NCI-H345 (cell line): ENCODE data around the gene POP5.
"Not testable (repeated sequence)": the region's sequence is repeated elsewhere in the genome, so short reads cannot be mapped to it uniquely, and the experiment has no call there.

ENCODE experiments used
- DNase-seq: peaks from one replicate; lab custom pipeline; 2025; lab: John Stamatoyannopoulos, UW

POP5 gene

GRCh38 chr12:120536064-120536791, 45.0 kb downstream of the POP5 start:
- DNase-seq = no peak

GRCh38 chr12:120534703-120535655, 46.2 kb downstream of the POP5 start:
- peak; percentile 22 for DNase-seq

- DNase-seq = peak; percentile 91
Measured at GRCh38 chr12:120534203-120534702, 46.9 kb downstream of the POP5 start, which contains the start of gene RNF10. Gene RNF10 (plus strand): TSS chr12:120534356. CDS start chr12:120534812, 456 bp downstream.

GRCh38 chr12:120532701-120533238, 48.4 kb downstream of the POP5 start:
- DNase-seq = no peak

GRCh38 chr12:120530418-120530761, 50.8 kb downstream of the POP5 start:
- DNase-seq = not testable (repeated sequence)

- peak; percentile 32 for DNase-seq
Measured at GRCh38 chr12:120529641-120530417, 51.4 kb downstream of the POP5 start.

GRCh38 chr12:120528861-120529525, 52.2 kb downstream of the POP5 start, which contains the start of gene COQ5:
Gene COQ5 (minus strand): TSS chr12:120529158. CDS start chr12:120529141, 17 bp downstream.
- peak; percentile 86 for DNase-seq
